ENCODE measurements around the gene LDLRAD3.
A peak's percentile ranks its signal among the peaks of the same experiment; 100 is the strongest.

LDLRAD3 gene

DNA sequence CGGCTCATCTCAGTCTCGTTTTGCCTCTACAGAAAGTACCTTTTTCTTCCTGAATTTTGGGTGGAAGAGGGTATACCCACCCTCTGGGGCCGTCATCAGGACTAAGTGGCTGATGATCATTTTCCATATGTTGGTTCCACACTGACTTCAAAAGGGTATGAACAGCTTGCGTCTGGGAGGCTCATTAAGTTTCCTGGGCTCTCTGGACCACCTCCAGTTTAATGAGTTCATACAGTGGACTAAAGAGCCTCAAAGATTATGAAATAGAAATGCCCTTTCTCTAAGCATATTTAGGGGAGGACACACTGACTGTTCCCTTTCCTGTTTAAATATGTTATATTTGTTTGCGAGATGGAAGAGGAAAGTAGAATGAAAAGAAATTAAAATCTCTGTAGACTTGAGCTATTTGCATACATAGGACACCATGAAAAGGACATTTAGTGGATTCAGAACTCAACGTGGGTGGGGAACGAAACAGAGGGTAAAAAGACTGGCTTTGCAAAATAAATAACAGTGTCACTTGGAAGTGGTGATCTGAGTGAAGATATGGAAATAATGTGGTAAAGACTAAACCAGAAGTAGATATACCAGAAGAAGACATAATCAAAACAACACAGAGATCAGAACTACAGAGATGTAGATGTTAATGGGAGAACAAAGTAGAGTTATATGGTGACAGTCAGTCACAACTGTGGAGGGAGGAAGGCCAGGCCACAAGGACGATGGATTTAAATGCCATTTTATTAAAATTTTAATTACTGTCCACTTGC, 18.7 kb downstream of the LDLRAD3 start:
- in situ Hi-C loops (cut with MboI; ENCODE audit: low sequenced_read_pairs, unreplicated experiment), result no loop called here
- TF ChIP-seq, protein P1, sequence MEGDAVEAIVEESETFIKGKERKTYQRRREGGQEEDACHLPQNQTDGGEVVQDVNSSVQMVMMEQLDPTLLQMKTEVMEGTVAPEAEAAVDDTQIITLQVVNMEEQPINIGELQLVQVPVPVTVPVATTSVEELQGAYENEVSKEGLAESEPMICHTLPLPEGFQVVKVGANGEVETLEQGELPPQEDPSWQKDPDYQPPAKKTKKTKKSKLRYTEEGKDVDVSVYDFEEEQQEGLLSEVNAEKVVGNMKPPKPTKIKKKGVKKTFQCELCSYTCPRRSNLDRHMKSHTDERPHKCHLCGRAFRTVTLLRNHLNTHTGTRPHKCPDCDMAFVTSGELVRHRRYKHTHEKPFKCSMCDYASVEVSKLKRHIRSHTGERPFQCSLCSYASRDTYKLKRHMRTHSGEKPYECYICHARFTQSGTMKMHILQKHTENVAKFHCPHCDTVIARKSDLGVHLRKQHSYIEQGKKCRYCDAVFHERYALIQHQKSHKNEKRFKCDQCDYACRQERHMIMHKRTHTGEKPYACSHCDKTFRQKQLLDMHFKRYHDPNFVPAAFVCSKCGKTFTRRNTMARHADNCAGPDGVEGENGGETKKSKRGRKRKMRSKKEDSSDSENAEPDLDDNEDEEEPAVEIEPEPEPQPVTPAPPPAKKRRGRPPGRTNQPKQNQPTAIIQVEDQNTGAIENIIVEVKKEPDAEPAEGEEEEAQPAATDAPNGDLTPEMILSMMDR (IDR thresholded peaks at IDR 0.05; ENCODE audit: borderline replicate concordance, control extremely low read depth, extremely low read depth, insufficient read depth, missing control alignments), result no peak
- peak; percentile 33 for DNase-seq (ENCODE audit: low spot score)

DNA sequence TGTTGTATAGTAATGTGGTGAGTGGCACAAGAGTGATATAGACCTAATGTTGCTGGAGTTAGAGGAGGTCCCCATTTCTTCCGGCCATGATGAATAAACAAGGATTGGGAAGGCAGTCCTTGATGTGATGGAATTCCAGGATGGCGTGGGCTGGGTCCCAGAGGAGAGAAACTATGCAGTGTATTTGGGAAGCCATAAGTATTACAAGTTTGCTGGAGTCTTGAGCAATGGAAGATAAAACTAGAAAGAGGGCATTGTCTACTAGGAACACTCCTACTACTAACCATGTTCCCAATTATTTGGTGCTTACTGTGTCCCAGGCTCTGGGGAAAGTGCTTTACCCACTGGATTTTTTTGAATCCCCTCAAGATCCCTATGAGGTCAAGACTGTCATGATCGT, 20.0 kb downstream of the LDLRAD3 start:
- TF ChIP-seq, protein P1 (IDR thresholded peaks at IDR 0.05; ENCODE audit: borderline replicate concordance, control extremely low read depth, extremely low read depth, insufficient read depth, missing control alignments), result no peak
- DNase-seq (ENCODE audit: low spot score), result no peak
- in situ Hi-C loops (cut with MboI; ENCODE audit: low sequenced_read_pairs, unreplicated experiment), result no loop called here

DNA sequence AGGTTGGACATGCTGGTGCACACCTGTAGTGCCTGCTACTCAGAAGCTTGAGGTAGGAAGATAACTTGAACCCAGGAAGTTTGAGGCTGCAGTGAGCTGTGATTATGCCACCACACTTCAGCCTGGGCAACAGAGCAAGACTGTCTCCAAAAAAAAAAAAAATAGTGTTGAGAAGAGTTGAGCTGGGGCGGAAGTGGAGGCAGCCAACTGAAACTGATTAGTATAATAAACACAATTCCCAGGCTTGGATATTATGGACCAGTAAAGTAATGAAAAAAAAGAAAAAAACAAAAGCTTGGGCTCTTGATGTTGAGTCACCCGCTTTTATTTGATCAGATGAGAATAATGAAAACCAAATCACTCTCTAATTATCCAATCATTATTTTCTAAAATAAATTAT, 21.0 kb downstream of the LDLRAD3 start:
- DNase-seq (ENCODE audit: low spot score), result no peak
- in situ Hi-C loops (cut with MboI; ENCODE audit: low sequenced_read_pairs, unreplicated experiment), result no loop called here
- TF ChIP-seq, protein P1 (IDR thresholded peaks at IDR 0.05; ENCODE audit: borderline replicate concordance, control extremely low read depth, extremely low read depth, insufficient read depth, missing control alignments), result no peak

DNA sequence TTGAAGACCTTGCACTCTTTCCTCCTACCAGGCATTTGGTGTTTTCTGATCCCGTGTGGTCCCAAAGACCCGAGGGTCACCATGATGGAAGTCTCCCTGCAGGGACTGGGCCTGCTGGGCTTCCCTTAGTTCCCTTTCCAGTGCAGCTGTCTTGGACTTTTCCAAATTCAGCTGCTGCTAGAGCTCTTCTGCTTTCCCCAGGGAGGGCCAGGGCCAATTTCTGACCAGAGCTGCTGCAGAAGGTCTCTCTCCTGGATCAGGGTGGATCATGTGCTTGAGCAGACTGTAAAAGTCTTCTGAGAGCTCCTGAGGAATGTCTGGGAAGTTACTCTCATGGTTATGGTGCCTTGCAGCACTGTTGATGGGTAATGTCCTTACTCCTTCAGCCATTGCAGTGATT, 23.2 kb downstream of the LDLRAD3 start:
- no peak for DNase-seq (ENCODE audit: low spot score)
- TF ChIP-seq, protein P1 (IDR thresholded peaks at IDR 0.05; ENCODE audit: borderline replicate concordance, control extremely low read depth, extremely low read depth, insufficient read depth, missing control alignments), result no peak
- in situ Hi-C loops (cut with MboI; ENCODE audit: low sequenced_read_pairs, unreplicated experiment), result no loop called here

DNA sequence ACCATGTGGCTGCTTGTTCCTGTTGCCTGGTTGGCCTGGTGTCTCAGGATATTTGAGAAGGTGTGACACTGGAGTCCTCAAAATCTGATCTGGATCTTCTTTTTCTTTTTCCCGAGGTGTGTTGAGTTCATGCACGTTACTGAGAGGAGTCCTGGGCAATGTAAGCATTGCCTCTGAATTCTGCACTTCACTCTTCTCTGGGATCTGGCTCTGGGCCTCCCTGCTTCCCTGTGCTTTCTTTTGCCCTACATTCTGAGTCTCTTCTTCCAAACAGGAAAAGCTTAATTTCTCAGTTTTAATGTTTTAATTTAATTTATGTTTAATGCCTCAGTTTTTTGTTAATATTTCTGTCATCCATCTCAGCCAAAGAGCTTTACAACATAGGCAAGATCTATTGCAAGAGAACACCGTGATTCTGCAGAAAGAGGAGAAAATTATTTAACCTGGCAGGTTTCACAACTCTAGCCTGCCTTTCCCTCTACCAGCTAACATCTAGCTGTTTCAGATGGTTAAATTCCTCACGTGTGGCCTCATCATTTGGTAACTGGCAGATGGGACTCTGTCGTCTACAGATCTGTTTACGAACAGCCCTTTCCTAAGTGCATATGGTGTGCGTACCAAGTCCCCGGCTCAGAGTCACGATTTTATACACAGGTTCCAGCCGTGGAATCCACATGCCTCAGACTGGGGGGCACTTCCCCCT, 24.7 kb downstream of the LDLRAD3 start:
- in situ Hi-C loops (cut with MboI; ENCODE audit: low sequenced_read_pairs, unreplicated experiment), result no loop called here
- TF ChIP-seq, protein P1 (IDR thresholded peaks at IDR 0.05; ENCODE audit: borderline replicate concordance, control extremely low read depth, extremely low read depth, insufficient read depth, missing control alignments), result no peak
- DNase-seq (ENCODE audit: low spot score), result no peak

DNA sequence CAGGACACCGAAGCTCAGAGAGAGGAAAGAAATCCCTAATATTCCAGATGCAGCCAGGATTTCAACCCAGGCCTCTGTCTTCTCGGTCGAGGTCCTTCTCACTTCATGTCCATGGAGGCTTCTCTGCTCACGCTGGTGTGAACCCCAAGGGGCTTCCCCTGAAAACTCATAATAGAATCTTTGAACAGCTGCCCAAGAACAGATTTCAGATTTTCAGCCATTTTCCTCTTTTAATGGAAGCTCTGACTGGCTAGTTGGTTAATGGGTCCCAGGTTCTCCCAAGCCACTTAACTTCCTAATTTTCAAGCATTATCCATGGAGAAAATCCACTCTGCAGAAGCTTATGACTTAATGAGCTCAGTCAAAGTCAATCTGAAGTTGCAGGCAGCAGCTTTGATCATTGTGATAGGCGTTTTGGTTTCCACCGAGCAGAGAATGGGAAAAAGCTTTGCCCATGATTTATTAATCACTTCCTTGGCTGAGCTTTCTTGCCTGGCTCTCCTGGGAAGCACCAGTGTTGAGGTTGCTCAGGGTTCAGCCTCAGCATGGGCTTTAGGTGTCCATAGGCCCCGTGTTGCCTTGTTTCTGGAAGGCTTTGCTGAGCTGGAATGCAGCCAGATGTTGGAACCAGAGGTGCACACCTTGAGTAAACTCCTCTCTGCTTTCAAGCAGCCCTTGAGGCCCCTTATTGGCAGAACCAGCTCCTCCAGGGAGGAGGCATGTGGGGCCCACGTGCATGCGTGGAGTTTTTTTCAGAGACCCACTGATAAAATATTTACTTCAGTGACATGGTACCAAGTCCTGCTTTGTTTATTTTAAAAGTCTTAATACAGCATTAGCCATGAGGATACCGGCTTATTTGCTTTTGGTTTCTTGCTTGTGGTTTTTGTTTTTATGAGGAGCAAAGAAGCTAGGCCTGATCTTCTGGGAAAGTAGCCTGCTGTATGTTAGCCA, 25.5 kb downstream of the LDLRAD3 start:
- peak; percentile 22 for DNase-seq (ENCODE audit: low spot score)
- TF ChIP-seq, protein P1 (IDR thresholded peaks at IDR 0.05; ENCODE audit: borderline replicate concordance, control extremely low read depth, extremely low read depth, insufficient read depth, missing control alignments), result no peak

More for the DNA sequence above, 25.5 kb downstream of the LDLRAD3 start:
- in situ Hi-C loops (cut with MboI; ENCODE audit: low sequenced_read_pairs, unreplicated experiment), result no loop called here

Measured in GM13976 (cell line).